Type B pancreatic cell (in vitro differentiated cells): ENCODE measurements around the gene DUOX2. TPM values are rescaled to one million over a fixed set of nuclear protein-coding genes. Genes with fewer than 3 reads are reported as not detected.

ENCODE experiments used
- DNase-seq: peaks from one replicate; pipeline ENCODE4 v3.0.0; 2021; ENCODE audit warnings: mixed read lengths; ENCODE audit not compliant: unreplicated experiment; ENCODE audit errors: extremely low spot score
- H3K27ac Mint-ChIP-seq: 2 replicates; pipeline ENCODE4 v1.8.0; 2021; ENCODE audit warnings: mild to moderate bottlenecking, mixed read lengths
- H3K27me3 Mint-ChIP-seq: 2 replicates; pipeline ENCODE4 v1.8.0; 2021; ENCODE audit warnings: mixed read lengths
- H3K36me3 Mint-ChIP-seq: 2 replicates; pipeline ENCODE4 v1.8.0; 2021; ENCODE audit warnings: mixed read lengths
- H3K4me1 Mint-ChIP-seq: one replicate; pipeline ENCODE4 v1.8.0; 2021; ENCODE audit warnings: mixed read lengths; ENCODE audit not compliant: unreplicated experiment
- H3K4me3 Mint-ChIP-seq: 2 replicates; pipeline ENCODE4 v1.8.0; 2021; ENCODE audit warnings: mild to moderate bottlenecking, mixed read lengths
- H3K9me3 Mint-ChIP-seq: 2 replicates; pipeline ENCODE4 v1.8.0; 2021; ENCODE audit warnings: mixed read lengths
- total RNA-seq: library from RNA; stranded (reverse); gene quantifications from 2 replicates; pipeline ENCODE4 v1.2.1, GENCODE V29; 2021; ENCODE audit warnings: low replicate concordance
- TF ChIP-seq, protein P1 (sequence below): fragments of 200-600 bp; sonication (generic); conservative IDR thresholded peaks from 2 replicates; pipeline ENCODE4 v1.5.0; 2021; ENCODE audit warnings: antibody characterized with exemption, mild to moderate bottlenecking

DUOX2 gene
- total RNA-seq, 1 donor from 2014 or later = 3.1 TPM

DNA sequence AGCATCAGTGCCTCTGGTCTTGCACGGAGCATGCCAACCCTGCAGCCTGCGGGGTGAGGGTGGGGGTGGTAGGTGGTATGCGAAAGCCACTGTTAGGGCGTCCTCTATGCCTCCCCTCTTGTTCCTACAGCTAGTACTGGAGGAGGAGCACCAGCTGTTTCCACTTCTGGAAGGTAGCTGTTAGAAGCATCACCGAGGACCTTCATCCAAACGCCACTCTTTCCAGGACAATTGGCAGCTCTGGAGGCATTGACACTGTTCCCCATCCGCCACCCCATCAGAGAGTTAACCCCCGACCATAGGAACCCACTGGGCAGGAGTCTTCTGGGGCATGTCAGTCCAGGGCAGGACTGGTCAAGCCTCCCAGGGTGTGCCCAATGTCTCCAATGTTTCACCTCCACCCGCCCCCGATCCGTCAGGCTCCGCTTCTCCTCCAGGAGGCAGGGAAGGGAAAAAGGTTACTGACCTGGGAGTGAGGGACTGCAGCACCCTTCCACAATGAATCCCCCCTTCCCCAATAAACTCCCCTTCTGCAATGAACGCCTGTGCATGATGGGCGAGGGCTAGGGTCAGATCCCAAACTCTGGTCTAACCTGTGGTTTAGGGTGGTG, 487 bp downstream of the DUOX2 start:
- H3K27ac Mint-ChIP-seq = no peak overlapping the region
- H3K27me3 Mint-ChIP-seq = peaks cover 83% of the 10 kb centered on the region
- TF ChIP-seq, protein P1, sequence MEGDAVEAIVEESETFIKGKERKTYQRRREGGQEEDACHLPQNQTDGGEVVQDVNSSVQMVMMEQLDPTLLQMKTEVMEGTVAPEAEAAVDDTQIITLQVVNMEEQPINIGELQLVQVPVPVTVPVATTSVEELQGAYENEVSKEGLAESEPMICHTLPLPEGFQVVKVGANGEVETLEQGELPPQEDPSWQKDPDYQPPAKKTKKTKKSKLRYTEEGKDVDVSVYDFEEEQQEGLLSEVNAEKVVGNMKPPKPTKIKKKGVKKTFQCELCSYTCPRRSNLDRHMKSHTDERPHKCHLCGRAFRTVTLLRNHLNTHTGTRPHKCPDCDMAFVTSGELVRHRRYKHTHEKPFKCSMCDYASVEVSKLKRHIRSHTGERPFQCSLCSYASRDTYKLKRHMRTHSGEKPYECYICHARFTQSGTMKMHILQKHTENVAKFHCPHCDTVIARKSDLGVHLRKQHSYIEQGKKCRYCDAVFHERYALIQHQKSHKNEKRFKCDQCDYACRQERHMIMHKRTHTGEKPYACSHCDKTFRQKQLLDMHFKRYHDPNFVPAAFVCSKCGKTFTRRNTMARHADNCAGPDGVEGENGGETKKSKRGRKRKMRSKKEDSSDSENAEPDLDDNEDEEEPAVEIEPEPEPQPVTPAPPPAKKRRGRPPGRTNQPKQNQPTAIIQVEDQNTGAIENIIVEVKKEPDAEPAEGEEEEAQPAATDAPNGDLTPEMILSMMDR = no peak
- peaks cover 6% of the 10 kb centered on the region for H3K9me3 Mint-ChIP-seq
- peak overlapping the region; percentile 76 for H3K4me3 Mint-ChIP-seq
- no peak for DNase-seq
- H3K36me3 Mint-ChIP-seq = peaks cover 3% of the 10 kb centered on the region
- H3K4me1 Mint-ChIP-seq = peaks cover 7% of the 10 kb centered on the region

DNA sequence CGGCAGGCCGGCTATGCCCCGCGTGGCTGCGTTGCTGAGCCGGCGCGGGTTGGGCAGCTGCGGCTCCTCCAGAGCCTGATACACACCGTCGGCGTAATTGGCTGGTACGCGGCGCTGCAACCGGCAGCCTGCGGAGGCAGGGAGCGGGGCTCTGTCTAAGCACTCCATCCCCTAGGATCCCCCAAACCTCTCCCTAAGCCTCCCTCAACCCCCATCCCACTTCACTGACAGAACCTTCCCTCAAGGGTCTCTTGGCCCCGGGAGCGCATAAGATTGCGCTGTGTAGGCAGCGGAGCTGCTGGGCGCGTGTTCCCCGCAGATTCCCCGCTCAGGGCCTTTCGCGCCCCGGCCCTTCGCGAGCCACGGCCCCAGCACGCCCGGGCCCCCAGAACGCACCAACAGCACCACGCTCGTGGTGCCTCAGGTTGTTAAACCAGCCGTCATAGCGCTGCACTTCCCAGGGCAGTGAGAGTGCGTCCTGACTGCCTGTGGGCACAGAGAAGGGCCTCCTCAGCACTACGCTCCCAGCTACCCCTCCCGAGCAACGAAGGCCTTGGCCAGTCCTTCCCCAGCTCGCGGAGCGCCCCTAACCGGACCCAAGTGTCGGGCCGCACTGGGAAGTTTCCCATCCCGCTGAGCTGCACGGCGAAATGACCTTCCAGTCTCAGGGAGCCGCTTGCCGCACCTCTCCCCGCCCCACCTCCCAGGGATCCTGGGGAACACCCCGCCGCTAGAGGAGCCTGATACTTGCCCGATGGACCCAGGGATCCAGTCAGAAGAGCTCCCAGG, 1.2 kb downstream of the DUOX2 start:
- H3K4me3 Mint-ChIP-seq = peak overlapping the region; percentile 76
- H3K4me1 Mint-ChIP-seq = peaks cover under 1% of the 10 kb centered on the region
- peaks cover 76% of the 10 kb centered on the region for H3K27me3 Mint-ChIP-seq
- DNase-seq = peak; percentile 63
- no peak overlapping the region for H3K27ac Mint-ChIP-seq
- TF ChIP-seq, protein P1 = no peak
- H3K36me3 Mint-ChIP-seq = no peaks in the 10 kb centered on the region
- H3K9me3 Mint-ChIP-seq = peaks cover under 1% of the 10 kb centered on the region

DNA sequence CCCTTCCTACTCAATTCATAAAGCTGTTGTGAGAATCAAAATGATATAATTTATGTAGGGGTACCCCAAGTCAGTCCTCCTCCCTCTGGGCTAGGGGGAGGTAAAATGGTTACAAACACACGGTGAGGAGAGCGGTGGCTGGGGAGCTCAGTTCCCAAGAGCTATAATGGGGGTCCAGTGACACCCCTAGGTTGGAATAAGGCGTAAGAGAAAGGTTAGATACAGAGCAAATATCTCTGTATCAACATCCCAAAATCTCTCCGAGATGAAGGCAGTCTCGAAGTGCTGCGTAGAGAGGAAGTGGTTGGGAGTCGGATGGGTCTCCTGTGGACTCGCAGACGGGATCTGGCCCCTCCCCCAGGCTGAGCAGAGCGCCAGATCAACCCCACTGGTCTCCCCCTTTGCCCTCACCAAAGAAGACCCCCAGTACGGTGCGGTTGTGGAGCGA, 1.8 kb downstream of the DUOX2 start:
- DNase-seq = no peak
- Mint-ChIP-seq H3K27ac (no peak overlapping the region), H3K4me1 (no peaks in the 10 kb centered on the region), H3K9me3 (no peaks in the 10 kb centered on the region), H3K4me3 (peak overlapping the region; percentile 76), H3K27me3 (peaks cover 70% of the 10 kb centered on the region), H3K36me3 (no peaks in the 10 kb centered on the region)
- TF ChIP-seq, protein P1 = no peak

GRCh38 chr15:45111390-45112142, 2.4 kb downstream of the DUOX2 start:
- H3K4me3 Mint-ChIP-seq = peak overlapping the region; percentile 76
- TF ChIP-seq, protein P1 = no peak
- H3K4me1 Mint-ChIP-seq = no peaks in the 10 kb centered on the region
- H3K36me3 Mint-ChIP-seq = no peaks in the 10 kb centered on the region
- DNase-seq = no peak
- H3K9me3 Mint-ChIP-seq = no peaks in the 10 kb centered on the region
- H3K27me3 Mint-ChIP-seq = peaks cover 70% of the 10 kb centered on the region
- no peak overlapping the region for H3K27ac Mint-ChIP-seq

DNA sequence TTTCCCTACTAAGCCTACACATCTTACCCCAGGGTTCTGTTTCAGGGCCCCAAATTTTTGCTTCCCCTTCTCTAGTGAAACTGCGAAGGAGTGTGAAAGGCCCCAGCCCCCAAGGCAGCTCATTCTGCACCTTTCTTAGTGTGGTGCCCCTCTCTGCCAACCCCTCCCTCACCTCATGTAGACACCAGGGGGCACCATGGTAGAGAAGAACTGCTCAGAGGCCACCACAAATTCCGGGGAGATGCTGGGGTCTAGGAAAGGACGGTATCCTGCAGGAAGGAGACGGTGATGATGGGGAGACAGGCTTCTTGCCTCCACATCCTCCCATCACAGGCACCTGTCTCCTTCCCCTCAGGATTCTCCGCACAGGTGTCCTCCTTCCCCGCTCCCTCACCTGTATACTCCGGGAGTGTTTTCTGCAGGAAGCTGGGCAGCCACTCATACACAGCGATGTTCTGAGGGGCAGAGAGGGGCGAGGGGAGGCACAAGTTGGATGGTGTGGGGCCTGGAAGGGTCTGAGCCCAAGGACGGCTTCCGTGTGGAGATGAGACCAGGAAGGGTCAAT, 3.6 kb downstream of the DUOX2 start:
- H3K36me3 Mint-ChIP-seq = no peaks in the 10 kb centered on the region
- no peak overlapping the region for H3K4me3 Mint-ChIP-seq
- peaks cover 67% of the 10 kb centered on the region for H3K27me3 Mint-ChIP-seq
- TF ChIP-seq, protein P1 = no peak
- no peak for DNase-seq
- no peaks in the 10 kb centered on the region for H3K4me1 Mint-ChIP-seq
- no peak overlapping the region for H3K27ac Mint-ChIP-seq
- no peaks in the 10 kb centered on the region for H3K9me3 Mint-ChIP-seq
